GM18526 (cell line): ENCODE data around the gene DOCK1.

Experiments used
- POLR2A ChIP-seq: IDR thresholded peaks from 3 replicates; pipeline ENCODE4 v1.6.1; 2011; ENCODE audit not compliant: insufficient read length; ENCODE audit errors: extremely low read depth

Gene DOCK1

DNA sequence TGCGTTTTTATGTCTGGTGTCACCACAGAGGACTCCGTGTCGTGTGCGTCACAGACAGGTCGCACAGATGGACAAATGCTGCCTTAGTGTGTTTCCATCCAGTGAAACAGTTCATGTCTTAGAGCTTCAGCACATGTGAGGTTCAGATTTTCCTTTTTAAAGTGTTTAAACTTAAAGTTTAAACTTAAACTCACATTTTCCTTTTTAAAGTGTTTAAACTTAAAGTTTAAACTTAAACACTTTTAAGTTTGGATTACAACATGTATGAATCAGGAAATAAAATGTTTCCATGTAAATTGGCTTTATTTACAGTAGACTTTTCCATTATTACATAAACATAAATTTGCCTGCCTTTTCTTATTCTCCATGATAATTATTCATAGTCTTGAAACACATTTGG, 223.9 kb downstream of the DOCK1 start:
- TF ChIP-seq POLR2A, result no peak

DNA sequence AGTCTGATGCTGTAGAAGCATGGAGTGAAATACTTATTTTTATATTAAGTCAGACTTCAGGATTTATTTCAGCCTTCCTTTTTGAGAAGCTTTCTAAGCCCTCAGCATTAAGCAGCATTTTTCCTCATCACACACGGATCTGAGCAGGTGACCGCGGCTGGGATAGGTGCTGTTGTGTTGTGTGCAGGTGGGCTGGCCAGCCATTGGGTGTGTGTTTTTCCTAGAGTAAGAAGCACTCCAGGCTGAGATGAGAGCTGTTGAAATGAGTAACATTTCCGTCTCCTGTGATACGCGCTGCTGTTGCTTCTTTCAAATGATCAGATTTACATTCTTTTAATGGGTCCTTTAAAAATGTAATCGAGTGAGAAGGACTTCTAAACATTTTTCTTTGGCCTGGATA, 227.2 kb downstream of the DOCK1 start:
- TF ChIP-seq POLR2A, result no peak

DNA sequence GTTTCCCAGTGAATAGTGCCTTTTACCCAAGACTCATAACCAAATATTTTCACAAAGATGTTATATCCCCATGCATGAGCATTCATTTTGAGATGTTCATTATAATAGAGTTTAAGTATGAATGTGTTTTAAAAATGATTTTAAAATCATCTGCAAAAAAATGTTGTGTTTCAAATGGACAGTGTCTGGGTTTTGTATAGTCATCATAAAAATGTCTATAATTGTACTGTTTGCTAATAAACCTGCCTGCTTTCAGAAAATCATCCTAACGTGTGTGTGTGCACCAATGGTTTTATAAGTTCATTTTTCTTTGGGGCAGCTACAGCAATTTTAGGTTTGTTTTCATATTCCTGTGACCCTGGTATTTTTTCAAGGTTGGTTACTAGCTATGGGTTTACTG, 228.0 kb downstream of the DOCK1 start:
- no peak for TF ChIP-seq POLR2A

DNA sequence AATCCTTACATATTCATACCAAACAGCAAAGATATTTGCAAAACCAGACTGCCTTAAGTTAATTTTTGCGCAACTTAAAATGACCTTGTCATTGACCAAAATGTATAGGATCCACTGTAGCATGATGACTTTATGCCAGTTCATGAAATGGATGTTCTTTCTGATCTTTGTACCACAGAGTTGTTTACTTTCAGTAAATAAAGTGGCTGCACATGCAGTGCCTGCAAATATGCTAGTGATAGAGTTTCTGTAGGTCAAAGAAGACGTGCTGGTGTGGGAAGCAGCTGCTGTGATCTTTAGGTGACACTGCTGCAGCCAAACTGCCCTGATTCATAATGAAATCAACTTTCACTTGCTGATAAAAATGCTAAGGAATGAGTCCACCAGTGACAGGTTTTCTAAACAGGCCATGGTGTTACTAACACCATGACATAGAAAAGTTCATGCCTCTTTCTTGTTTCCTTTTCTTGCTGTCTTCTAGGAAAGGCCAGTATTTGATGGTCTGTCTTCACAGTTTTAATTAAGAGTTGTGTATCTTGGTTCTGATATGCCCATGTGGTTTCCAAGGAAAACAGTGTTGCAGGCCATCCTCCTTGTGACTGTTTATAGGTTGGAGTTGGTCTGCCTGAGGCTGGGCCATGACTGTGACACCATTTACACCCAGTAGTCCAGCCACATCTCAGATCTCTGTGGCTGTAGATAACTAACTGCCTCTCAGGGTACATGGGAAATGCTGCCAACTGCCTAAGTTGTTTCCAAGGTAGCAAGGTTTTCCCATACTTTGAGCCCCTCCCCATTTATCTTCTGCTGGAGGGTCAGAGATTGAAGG, 228.7 kb downstream of the DOCK1 start:
- TF ChIP-seq POLR2A, result no peak

DNA sequence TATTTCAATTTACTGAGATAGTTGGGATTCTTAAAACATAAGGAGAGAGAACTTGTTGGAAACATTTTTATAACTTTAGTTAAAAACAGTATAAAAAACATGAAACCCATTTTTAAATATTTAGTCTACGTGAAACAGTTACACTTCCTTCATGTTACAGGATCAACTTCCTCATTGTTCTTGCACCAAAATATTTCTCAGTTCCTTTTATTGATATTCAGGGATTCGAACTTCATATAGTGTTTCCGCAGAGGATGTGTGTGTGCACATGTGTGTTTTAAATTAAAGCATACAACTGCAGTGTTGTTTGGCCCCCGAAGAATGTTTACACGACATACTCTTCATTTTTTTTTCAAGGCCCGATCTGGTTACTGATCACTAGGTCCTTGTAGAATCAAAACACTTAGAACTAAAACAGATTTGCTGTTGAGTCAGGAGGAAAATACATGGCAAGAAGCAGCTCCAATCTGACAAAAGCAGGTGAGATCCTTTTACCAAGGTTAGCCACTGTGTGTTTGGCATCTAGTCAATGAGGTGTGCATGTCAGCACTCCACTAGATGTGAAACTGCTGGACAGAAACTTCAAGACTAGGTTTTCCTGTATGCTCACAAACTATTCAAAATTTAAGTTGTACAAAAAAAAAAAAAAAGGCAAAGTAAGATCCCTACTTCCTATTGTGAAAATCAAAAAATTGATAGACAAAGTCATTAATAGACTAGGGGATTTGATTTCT, 230.8 kb downstream of the DOCK1 start:
- TF ChIP-seq POLR2A, result no peak

DNA sequence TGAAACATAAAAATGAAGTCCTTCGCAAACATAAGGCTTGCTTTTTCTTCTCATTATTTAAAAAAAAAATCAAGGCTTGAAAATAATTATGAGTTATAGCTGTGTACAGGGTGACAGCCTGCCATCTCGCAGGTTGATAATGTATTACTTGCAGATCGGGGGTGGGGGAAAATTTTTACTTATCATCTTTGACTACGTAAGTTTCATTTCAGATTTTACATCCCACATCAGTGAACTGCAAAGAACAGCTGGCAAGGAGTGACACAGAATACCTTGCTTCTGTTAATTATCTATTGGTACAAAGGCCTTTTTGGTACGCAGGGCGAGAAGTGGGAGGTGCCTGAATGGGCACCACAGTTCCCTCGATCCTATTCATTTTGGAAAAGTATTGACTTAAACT, 232.2 kb downstream of the DOCK1 start:
- TF ChIP-seq POLR2A, result no peak

DNA sequence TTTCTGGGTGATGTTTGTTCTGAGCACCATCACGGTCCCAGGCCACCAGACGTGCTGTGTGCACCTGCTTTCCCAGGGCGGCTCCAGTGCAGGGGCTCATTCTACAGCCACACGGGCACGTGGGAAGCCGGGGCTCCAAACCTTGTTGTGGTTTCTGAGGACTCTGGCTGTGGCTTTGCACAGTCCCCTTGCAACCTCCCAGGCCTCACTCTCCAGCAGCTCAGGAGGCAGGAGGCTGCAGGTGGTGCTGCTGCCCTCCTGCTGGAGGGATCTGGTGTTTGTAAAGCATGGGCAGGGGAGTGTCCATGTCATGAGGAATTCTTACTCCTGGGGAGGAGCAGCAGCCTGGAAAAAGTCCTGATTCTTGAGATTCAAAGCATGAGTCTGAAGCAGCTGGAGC, 236.9 kb downstream of the DOCK1 start:
- TF ChIP-seq POLR2A, result no peak

DNA sequence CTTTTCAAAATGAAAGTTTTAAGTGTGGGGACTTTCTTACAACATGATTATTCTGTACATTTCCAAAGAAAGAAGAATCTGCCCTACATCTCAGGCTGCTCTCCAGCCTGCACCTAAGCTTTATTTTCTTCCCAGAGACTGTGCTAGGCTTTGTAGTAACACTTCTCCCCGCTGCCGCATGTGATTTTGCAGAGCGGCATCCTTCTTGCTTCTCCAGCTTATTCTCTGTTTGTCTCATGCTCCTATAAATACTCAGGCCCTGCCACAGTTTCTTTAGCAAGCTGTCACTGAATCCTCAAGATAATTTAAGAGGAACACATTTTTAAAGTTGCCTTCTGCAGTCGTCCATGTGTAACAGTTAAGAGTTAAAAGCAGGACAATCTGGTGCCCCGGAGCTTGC, 237.6 kb downstream of the DOCK1 start:
- no peak for TF ChIP-seq POLR2A

DNA sequence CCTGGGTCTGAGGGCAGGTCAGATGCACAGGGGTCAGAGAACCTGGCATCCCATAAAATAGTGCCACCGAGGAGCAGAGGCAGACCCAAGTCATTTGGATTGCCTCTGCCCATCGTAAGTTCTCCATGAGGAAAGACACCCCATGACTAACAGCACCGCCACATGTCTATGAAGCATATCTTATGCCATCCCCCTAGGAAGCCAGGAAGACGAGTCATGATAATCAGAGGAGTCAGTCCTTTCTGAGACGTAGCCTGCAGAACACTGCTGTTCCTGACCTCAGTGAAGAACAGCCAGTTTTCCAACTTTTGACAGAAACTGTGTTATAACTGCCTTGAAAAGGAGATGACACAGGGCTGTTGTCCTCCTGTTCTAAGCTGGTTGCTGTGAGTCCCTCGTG, 239.9 kb downstream of the DOCK1 start:
- no peak for TF ChIP-seq POLR2A

DNA sequence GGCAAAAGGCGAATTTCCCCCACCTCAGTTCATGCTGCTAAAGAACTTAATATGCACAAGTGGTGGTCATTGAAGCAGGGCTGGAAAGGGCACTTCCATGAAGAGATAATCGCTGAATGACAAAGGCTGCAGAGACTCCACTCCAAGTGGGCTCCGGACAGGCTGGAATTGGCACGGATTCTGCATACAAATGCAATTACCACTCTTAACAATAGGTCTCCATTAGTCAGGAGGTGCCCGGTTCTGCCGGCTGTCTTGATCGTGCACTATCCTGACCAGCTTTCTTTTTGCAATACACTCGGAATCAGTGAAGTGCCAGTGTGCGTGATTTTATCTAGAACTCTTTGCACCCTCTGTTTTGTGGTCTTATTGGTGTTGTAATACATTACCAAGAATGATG, 241.4 kb downstream of the DOCK1 start:
- TF ChIP-seq POLR2A, result no peak

DNA sequence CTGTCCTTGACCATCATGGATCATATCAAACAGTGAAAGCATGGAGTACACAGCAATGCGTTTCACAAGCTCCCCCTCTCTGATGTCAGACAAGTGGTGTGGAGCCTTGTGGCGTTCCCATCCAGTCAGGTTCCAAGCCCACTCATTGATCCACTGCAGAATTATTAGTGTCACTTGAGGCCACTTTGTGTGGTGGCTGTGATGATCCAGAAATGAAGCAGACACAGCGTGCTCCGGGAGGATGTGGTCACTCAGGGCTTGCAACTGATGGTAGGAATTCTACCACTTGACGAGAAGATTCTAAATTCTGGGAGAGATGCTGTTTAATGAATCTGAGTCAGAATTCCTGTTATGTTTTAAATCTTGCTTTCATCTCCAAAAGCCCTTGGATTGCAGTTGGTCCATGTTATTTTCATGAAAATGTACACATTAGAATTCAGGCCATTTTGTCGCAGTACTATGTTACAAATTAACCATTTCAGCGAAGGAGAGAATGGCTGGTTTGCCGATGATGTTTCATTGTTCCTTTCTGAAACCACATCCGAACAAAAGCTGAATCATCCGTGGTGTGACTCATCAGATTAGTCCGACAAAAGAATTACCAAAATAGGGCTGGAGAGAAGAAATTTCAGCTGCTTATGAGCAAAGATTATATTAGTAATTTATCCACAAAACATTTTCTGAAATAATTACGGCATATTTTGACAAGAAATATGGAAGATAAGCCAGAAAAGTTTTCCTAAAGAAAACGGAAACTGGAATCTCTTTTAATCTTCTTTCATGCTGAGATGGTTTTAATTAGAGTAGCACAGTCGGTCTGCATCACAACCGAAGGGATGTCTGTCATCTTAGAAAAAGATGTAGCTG, 243.1 kb downstream of the DOCK1 start:
- TF ChIP-seq POLR2A, result no peak

DNA sequence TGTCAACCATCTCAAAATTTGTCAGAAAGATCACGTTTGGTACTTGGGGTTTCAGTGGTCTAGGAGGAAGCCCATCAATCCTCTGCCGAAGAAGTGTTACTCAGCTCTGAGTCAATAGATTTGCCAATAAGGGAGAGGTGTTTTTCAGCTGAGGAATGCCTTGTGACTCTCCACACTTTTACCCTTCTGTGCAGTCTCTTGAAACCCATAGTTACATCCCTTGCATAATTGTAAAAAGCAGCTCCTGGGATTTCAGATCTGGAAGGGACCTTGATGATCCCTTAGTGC, 243.6 kb downstream of the DOCK1 start:
- no peak for TF ChIP-seq POLR2A

DNA sequence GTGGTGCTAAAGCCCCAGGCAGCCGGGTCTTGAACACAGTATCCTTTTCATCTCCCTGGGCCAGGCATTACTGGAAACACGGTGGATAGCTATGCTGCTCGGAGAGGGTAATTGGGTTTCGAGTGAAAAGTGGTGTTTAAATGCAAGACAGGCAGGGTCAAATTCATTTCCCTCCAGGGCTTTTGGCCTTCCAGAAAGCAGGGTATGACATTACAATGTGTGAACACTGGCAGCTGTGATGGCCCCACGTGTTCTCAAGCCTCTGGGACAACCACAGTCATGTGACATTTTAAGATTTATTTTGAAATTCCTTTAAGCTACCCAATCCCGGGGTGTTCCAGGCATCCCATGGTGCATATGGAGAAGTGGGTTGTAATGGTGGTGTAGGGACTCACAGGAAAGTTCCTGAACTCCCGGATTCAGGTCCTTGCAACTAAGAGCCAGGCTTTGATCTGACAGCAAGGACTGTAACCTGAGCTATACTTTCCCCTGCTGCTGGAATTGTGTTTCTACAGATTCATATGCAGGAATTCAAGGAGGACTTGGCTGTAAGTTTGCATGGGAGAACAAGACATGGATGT, 244.4 kb downstream of the DOCK1 start:
- no peak for TF ChIP-seq POLR2A

DNA sequence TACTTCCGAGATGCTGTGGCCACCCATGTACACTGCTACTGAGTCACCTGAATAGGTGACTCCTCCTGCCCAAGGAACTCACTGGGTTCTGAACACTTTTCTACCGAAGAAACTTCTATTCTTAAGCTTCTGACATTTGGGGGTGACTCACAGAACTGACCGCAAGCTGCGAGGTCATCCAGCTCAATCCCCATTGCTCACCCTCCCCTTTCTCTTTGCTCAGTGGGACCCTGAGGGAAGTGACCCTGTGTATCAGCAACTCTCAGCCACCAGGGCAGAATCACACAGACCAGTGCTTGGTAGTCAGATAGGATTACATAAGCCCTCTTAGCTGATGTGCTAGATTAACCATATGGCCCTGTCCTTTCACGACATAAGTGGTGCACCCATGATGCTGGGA, 244.9 kb downstream of the DOCK1 start:
- TF ChIP-seq POLR2A, result no peak

DNA sequence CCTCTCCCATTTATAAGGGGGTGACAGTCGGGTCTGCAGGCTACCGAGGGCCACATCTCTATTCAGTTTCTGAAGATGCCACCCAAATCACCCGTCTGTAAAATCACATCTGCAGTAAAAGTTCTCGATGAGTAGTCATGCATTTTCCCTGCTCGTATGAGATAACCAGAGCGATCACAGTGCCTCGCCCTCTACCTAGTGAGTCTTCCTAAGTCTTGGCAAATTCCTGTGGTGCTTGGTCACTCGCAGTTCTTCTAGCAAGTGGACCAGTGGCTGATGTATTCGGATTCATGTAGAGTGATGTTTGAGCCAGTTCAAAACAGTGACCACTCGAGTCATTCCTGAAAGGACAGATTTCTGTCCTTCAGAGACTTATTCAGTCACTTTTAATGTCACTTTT, 246.3 kb downstream of the DOCK1 start:
- TF ChIP-seq POLR2A, result no peak
